ENCODE data around the gene SEMA7A. TPM values are rescaled to one million over a fixed set of nuclear protein-coding genes. Genes with fewer than 3 reads are reported as not detected.

Gene SEMA7A
- total and polyA plus RNA-seq, 9 of the 15 experiments (the other 6 are each of a cell fraction or from before 2014, with no cell fraction given), result 0.04 to 8.2 (median 5.4) TPM; not detected in 1

GRCh38 chr15:74425630-74426029 lies 8.1 kb downstream of the SEMA7A start (continued):
- TF ChIP-seq ZNF134 (CRISPR knock-in tag; conservative IDR thresholded peaks at IDR 0.05) (no peak), E4F1 (CRISPR knock-in tag; IDR thresholded peaks at IDR 0.05; ENCODE audit: borderline replicate concordance) (no peak), FOXA3 (CRISPR knock-in tag; conservative IDR thresholded peaks at IDR 0.05 in 1 of 2, IDR thresholded peaks at IDR 0.05 in 1 of 2) (no peak), ATF4 (CRISPR knock-in tag; IDR thresholded peaks at IDR 0.05) (no peak), SNIP1 (IDR thresholded peaks at IDR 0.05; ENCODE audit: low read depth) (no peak), TRIM24 (IDR thresholded peaks at IDR 0.05) (no peak), THAP12 (CRISPR knock-in tag; IDR thresholded peaks at IDR 0.05) (no peak), CREM (IDR thresholded peaks at IDR 0.05; ENCODE audit: low read depth) (0 out of 2 replicates have a peak, but pooled peaks have one; percentile 8), ZBTB8A (IDR thresholded peaks at IDR 0.05; ENCODE audit: partially characterized antibody) (no peak), EP300 (IDR thresholded peaks at IDR 0.05; ENCODE audit: low read length) (peak; percentile 63), ARID2 (IDR thresholded peaks at IDR 0.05) (no peak), ZNF766 (CRISPR knock-in tag; conservative IDR thresholded peaks at IDR 0.05) (no peak), HOMEZ (CRISPR knock-in tag; IDR thresholded peaks at IDR 0.05) (no peak), CGGBP1 (CRISPR knock-in tag; IDR thresholded peaks at IDR 0.05) (no peak), TFAM (CRISPR knock-in tag; conservative IDR thresholded peaks at IDR 0.05) (no peak), ZNF57 (CRISPR knock-in tag; IDR thresholded peaks at IDR 0.05) (no peak), CEBPZ (IDR thresholded peaks at IDR 0.05; ENCODE audit: borderline replicate concordance, low read depth, low read length) (no peak), HDAC2 (IDR thresholded peaks at IDR 0.05) (0 out of 2 replicates have a peak, but pooled peaks have one; percentile 17), EHMT2 (IDR thresholded peaks at IDR 0.05) (no peak)

Measured in K562 (cell line).